GM18499 (cell line): ENCODE results near the gene TBC1D22B.

Source experiments
- ATAC-seq: cut with Tn5 transposase; IDR thresholded peaks from one replicate; pipeline ENCODE4 v1.9.1; 2021; ENCODE audit warnings: moderate number of reproducible peaks; ENCODE audit not compliant: insufficient read depth, unreplicated experiment

TBC1D22B gene, protein sequence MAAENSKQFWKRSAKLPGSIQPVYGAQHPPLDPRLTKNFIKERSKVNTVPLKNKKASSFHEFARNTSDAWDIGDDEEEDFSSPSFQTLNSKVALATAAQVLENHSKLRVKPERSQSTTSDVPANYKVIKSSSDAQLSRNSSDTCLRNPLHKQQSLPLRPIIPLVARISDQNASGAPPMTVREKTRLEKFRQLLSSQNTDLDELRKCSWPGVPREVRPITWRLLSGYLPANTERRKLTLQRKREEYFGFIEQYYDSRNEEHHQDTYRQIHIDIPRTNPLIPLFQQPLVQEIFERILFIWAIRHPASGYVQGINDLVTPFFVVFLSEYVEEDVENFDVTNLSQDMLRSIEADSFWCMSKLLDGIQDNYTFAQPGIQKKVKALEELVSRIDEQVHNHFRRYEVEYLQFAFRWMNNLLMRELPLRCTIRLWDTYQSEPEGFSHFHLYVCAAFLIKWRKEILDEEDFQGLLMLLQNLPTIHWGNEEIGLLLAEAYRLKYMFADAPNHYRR

DNA sequence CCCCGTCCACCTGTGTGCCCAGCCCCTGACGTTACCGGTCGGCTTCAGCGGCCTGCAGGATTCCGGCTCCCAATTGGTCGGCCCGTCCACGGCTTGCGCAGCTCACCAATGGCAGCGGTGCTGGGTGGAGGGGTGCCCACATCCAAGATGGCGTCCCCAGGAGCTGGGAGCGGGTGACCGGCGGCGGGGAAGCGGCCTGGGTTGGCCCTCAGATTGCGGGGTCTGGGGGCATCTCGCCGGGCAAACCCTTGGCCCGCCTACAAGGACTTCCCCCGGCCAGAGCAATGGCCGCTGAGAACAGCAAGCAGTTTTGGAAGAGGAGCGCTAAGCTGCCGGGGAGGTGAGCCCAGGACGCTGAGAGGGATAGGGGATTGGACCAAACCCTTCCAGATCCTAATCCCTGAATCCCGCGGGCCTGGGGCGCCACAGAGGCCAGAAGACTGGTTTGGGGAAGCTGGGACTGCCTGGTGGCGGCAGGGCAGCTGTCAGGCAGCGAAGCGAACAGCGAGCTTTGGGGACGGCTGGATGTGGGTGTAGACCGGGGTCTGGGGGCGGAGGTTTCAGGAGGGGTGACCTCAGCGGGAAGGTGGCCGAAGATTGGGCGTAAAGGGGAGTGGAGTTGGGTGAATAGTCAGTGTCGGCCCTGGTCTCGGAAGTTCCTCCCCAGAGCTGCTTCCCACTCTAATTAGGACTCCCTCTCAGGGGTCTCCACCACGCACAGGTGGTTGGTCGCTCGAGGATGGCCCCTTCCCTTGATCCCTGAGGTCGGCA lies at the start of gene TBC1D22B, which contains the start of gene TMEM217:
TBC1D22B (plus strand) TSS at position 139 of the 771 bp plus-strand sequence; CDS start at position 285, 146 bp downstream.
TMEM217 (minus strand) TSS at position 511 of the 771 bp plus-strand sequence. CDS start 39,114 bp downstream, outside the sequence.
- ATAC-seq: peak; percentile 78

DNA sequence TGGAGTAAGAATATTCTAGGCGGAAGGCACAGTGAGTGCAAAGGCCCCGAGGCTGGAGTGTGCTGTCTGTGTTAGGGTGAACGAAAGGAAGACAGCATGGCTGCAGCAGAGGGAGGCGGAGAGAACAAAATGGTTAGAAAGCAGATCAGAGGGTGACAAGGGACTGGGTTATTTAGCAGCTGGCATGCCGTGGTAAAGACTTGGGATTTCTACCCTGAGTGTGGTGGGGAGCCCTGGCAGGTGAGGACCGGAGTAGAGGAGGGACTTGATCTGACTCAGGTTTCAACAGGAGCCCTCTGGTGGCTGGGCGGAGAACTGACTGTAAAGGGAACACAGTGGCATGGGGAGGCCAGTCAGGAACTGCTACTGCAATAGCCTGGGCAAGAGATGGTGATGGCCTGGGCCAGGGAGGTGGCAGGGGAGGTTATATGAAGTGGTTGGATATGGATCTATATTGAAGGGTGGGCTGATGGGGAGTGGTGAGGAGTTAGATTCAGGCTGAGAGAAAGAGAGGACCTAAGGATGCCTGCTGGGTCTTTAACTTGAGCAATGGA lies 49.6 kb upstream of the TBC1D22B start:
- ATAC-seq: no peak

DNA sequence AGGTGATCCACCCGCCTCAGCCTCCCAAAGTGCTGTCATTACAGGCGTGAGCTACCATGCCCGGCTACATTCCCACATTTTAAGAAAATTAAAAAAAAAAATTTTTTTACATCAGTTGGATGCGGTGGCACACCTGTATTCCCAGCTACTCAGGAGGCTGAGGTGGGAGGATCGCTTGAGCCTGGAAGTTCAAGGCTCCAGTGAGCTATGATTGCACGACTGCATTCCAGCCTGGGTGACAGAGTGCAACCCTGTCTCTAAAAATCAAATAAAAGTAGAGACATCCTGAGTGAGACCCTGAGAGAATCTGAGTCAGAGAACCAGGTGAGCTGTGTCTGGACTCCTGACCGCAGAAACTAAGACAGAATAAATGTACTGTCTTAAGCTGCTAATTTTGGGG lies 48.8 kb upstream of the TBC1D22B start:
- ATAC-seq: no peak

DNA sequence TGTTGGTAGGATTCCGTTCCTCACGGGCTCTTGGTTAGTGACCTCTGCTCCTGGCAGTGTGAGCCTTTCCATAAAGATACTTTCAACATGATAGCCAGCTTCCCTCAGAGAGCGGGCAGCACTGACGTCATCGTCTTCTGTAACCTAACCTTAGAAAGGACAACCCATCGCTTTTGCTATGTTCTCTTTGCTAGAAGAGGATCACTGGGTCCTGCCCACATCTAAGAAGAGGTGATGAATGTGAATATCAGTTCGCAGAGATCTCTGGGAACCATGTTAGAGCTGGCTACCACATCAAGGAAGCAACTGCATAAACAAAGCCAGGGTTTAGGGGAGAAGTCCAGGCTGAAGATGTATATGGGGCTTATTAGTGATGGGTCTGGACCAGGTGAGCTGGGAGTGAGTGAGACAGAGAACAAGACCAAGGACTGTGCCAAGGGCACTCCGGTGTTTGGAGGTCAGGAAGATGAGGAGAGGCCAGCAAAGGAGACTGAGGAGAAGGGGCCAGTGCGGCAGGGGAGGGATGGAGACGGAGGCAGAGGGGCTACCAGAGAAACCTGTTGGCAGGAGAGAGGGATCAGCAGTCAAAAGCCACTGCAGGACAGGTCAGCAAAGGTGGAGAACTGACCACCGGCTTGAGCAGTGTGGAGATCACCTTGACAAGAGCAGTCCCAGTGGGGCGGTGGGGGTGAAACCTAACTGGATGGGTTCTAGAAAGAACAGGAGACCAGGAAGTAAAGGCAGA lies 47.9 kb upstream of the TBC1D22B start:
- no peak for ATAC-seq

DNA sequence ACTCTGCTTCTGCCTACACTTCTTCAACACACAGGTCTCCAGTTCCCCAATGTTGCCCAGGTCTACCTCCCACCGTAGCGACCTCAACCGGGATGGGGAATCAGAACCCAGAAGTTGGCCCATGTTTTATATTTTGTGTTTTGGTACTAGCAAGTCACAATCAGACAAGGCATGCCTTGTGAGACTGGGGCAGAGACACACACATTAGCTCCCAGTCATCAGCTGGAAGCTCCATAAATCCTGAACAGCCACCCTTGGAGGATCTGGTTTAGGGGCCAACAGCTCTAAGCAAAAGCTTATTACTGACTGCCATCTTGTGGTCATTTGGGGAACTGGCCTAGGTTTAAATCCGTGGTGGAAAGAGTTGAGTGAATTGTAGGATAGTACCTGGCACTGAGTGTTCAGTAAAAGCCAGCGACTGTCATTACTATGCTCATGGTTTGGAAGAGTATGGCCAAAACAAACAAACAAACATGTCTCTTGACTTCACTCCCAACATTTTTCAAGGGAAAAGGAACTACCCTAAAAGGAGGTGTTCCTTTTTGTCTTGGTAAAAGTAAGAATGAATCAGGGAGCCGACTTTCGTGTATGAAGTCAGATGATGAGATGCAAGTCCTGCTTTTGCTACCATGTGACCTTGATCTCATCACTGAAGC lies 47.1 kb upstream of the TBC1D22B start:
- ATAC-seq: no peak

DNA sequence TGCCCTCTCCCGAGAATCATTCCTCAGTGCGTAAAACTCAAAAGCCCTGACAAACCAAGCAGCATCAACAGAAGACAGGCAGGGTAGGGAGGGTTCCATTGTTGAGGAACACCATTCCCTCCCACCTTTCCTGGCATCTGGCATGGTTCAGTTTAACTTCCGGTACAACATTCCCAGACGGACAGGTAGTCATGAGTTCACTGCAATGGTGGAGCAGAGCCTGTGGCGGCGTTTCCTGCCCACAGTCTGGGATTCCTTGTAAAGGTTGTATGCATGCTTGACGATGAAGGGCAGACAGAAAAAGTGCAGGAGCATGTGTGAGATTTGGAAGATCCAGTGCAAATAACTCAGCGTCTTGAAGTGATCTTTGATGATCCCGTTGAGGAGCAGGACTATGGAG lies 45.3 kb upstream of the TBC1D22B start:
- ATAC-seq: no peak

DNA sequence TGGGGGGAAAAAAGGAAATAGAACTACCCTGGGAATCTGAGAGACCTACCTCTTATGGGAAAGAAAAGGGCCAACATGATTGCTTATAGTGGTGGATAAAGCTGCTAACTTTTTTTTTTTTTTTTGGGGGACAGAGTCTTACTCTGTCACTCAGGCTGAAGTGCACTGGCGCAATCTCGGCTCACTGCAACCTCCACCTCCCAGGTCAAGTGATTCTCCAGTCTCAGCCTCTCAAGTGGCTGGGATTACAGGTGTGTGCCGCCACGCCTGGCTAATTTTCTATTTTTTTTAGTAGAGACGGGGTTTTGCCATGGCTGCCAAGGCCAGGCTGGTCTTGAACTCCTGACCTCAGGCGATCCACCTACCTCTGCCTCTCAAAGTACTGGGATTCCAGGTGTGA lies 39.5 kb upstream of the TBC1D22B start:
- ATAC-seq: no peak

DNA sequence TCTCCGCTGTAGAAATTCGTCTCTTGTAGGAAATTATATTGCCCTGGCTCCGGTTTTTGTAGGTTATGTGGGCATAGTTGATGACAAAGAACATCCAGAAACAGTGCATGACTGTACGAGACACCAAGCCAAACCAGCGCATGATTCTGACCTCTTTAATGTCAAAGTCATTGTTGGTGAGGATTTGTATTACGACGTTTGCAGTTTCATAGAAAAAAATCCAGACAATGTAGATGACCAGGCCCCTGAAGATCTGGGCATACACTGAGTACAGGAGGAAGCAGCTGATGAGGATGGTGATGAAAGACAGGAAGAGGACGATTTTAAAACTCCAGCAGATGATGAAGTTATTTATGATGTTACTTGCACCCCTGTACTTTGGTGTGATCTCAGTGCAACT lies 39.1 kb upstream of the TBC1D22B start:
- no peak for ATAC-seq

DNA sequence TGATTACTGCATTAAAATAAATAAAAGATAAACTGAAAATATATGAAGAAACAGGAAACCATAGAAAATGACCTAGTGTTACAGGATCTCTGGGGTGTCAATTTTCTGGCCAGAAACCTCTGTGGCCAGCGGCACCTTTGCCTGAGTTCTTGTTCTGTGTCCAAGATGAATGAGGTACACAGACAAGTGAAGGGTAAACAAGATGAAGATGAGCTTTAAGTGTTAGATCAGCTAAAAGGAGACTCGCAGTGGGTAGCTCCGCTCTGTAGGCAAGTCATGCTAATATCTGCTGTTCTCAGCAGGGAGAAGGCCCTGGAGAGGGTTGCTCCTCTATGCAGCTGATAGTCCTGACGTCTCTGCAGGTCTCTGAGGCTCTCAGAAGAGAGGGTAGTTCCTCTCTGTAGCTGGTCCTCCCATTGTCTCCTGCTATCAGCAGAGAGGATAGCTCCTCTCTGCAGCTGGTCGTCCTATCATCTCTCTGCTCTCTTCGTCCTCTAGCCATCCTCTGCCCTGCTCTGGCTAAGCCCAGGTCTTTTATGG lies 35.9 kb upstream of the TBC1D22B start:
- no peak for ATAC-seq

DNA sequence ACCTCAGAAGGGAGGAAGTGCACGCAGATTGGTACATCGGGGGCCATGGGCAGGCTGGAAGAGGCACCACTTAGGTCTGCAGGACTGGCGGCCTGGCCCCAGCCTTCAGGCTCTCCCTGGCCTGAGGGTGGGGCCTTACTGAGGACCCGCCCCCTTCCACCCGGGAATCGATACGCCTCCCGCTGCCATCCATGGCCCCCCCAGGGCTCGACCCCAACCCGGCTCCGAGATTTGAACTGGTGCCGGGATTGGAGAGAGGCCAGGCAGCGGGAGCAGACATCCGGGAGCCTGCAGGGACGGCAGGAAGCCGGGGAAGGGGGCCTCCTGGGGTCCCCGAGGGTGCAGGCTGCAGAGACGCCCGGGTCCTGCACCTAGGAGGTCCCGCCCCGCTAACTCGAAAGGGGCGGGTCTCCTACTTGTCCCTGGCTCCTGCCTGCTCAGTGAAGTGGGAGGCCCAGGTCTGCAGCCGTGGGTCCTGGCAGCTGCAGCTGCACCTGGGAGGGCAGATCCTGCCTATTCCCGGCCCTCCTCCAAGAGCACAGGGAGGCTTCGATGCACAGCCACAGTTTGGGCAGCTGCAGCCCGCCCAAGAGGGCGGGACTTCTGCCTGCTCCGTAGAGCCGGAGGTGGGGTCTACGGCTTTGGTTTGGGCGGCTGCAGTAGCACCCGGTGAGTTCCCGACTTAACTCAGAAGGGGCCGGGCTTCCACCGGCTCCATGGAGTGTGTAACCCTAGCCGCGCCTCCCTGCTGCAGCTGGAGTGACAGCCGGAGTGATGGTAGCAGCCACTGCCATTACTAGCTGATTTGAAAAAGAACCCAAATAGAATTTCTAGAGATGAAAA lies 35.2 kb upstream of the TBC1D22B start:
- ATAC-seq: peak; percentile 56

DNA sequence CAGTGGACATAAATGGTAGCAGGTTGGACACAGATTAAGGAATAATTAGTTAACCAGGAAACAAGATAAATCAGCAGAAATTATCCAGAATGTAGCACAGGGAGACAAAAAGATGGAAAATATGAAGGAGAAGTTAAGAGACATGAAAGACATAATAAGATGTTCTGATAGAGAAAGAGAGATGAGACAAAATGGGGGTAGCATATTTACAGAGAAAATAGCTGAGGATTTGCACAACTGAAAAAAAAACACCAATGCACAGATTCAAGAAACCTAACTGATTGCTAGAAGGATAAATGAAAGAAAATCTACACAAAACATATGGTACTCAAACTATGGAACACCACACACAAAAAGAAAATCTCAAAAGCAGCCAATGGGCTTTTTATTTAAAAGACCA lies 34.6 kb upstream of the TBC1D22B start:
- ATAC-seq: no peak

DNA sequence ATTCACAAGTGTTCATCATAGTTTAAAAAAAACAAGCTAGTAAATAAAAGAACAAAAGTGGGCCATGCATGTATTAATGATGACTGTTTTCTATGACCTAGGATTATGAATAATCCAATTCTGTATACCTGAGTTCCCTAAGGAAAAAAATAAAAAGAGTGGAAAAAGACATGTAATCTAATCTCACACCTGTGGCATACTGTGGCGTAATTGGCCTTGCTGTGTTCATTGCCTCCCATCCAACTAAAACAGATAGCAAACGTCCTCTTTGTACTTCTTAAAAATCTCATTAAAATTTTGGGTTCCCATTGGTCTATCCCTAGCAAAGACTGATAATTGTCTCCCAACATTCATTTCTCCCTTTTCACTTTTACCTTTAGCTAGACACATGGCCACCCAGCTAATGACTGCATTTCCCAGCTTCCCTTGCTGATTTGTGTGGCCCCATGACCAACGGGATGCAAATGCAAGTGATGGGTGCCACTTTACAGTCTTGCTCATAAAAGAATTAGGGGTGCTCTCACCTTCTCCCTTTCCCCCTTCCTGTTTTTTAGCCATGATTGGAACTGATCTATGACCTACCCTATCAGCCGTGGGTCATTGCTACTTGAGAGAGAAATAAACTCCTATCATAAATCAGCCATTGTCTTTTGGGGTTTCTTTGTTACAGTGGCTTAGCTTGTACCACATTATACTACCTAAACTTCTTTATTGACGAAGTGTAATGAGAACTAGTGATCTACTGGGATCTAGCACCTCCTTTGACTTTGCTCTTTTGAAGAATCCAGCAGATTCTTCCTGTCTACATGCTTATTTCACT lies 32.0 kb upstream of the TBC1D22B start:
- no peak for ATAC-seq

DNA sequence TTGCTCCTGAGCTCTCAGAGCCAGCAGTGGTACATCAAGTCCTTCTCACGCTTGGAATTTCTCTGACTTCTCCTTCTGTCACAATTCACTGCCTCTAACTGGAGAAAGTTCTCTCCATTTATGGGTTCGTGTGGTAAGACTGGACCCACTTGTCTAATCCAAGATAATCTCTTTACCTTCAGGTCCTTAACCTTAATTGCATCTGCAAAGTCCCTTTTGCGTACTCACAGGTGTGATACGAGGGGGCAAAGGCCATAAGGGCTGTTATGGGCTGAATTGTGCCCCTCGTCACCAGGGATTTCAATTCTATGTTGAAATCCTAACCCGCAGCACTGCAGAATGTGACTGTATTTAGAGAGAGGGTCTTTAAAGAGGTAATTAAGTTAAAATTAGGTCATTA lies 27.5 kb upstream of the TBC1D22B start:
- ATAC-seq: no peak

DNA sequence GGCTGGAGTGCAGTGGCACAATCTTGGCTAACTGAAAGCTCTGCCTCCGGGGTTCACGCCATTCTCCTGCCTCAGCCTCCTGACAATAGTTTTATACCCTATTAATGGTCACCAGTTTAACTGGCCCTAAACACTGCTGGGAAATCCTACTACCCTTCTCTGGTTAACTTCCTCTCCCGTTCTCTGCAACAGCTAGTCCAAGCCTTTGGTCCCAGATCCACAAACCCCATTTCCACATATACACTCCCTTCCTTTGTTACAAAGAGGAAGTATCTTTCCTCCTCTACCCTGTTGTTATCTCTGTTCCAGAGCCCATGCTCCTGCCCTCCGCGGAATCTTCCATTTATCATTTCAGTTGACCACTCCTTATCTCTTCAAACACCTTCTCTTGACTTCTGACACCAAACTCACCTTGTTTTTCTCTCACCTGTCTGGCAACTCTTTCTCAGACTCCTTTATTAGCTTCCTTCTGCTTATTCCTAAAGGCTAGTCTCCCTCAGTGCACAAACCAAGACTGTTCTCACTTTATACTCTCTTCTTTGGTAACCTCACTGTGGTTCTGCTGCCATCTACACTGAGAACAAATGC lies 25.0 kb upstream of the TBC1D22B start:
- no peak for ATAC-seq

DNA sequence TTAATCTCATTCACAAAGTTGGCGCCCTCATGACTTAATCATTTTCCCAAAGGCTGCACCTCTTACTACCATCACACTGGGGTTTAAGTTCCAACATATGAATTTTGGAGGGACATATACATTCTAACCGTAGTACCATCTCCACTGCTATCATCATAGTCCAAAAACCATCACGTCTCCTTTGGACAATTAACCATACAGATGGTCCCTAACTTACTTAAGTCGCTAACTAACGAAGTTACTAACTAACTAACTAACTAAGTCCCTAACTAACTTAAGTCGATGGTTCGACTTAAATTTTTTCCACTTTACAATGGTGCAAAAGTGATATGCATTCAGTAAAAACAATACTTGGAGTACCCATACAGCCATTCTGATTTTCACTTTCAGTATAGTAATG lies 24.0 kb upstream of the TBC1D22B start:
- ATAC-seq: no peak

DNA sequence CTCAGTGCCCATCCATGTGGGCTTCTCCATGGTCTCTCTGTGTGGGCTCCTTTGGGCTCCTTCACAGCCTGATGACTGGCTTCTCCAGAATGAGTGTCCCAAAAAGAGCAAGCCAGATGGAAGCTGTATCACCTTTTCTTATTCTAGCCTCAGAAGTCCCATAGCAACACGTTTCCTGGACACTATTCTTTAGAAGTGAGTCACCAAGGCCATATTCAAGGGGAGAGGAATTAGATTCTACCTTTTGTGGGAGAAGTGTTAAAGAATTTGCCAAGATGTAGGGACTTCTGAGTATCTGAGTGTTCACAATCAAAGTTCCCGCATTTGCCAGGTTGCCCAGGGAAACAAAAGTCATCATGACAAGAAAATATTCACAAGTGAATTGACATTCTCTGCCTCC lies 20.7 kb upstream of the TBC1D22B start:
- no peak for ATAC-seq

DNA sequence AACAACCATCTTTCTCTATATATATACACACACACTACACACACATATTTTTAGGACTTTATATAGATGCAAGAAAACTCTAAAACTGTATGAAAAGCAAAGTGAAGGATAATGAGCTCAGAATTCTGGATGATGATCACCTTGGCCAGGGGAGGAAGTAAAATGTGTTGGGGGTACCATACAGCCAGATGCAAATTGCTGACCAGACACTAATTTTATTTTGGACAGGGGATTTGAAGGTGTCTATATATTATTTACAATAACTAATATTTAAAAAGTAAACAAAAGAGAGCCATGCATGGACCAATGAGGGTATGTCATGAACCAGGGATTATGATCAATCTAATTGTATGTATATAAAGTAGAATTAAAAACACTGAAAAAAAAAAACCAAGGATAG lies 19.8 kb upstream of the TBC1D22B start:
- ATAC-seq: no peak
